Measurements from ENCODE around the gene CTCF.

Gene CTCF

DNA sequence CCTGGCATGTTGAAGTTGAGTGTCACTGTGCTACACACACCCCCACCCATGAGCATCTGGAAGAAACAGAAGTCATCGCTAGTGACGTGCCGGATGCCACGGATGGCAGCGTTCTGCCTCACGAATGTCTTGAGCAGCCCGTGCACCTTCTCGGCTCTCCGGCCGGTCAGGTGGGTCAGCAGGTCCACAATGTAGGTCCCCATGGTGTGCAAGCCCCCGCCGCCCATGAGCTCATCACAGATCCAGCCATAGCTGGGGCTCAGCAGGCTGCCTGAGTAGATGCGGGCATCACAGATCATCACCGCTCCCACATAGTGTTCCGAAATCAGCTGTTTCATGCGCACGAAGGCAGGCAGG is 113.2 kb downstream of the CTCF start:
- TF ChIP-seq, protein P1, sequence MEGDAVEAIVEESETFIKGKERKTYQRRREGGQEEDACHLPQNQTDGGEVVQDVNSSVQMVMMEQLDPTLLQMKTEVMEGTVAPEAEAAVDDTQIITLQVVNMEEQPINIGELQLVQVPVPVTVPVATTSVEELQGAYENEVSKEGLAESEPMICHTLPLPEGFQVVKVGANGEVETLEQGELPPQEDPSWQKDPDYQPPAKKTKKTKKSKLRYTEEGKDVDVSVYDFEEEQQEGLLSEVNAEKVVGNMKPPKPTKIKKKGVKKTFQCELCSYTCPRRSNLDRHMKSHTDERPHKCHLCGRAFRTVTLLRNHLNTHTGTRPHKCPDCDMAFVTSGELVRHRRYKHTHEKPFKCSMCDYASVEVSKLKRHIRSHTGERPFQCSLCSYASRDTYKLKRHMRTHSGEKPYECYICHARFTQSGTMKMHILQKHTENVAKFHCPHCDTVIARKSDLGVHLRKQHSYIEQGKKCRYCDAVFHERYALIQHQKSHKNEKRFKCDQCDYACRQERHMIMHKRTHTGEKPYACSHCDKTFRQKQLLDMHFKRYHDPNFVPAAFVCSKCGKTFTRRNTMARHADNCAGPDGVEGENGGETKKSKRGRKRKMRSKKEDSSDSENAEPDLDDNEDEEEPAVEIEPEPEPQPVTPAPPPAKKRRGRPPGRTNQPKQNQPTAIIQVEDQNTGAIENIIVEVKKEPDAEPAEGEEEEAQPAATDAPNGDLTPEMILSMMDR (IDR thresholded peaks at IDR 0.05; ENCODE audit: insufficient read depth, low read depth, low read length, missing control alignments) = no peak
- H3K4me3 ChIP-seq (ENCODE audit: low read length) = no peak overlapping the region
- DNase-seq (ENCODE audit: low read depth) = no peak

DNA sequence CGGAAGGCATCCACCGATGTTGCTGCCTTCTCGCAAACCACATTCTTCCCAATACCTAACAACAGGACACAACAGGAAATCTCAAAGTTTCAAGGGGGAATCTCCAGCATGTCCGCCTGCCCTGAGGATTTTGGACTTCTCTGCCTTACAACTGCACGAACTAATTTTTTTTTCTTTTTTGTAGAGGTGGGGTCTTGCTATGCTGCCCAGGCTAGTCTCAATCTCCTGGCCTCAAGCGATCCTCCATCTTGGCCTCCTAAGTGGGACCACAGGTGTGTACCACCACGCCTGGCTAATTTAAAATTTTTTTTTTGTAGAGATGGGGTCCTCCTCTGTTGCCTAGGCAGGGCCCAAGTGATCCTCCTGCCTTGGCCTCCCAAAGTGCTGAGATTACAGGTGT is 113.7 kb downstream of the CTCF start:
- TF ChIP-seq, protein P1 (IDR thresholded peaks at IDR 0.05; ENCODE audit: insufficient read depth, low read depth, low read length, missing control alignments) = no peak
- DNase-seq (ENCODE audit: low read depth) = no peak
- no peak overlapping the region for H3K4me3 ChIP-seq (ENCODE audit: low read length)

DNA sequence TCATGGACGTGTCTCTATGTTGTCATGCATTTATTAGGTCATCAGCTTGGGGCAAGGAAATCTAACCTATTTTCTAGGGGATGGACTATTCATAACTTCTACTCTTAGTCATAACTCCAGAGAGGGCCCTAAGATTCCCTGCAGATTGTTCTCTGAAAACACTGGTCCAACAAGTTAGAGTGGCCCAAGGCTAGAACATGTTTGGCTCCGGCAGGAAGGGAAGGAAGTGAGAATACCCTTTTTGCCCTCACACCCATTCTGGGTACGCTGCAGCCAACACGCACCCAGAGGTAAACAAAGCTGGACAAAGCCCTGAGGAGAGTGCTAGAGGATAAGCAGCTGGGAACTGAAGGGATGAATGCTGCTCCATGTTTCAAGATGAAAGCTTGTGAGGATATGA is 114.2 kb downstream of the CTCF start:
- DNase-seq (ENCODE audit: low read depth) = peak; percentile 85
- H3K4me3 ChIP-seq (ENCODE audit: low read length) = no peak overlapping the region
- TF ChIP-seq, protein P1 (IDR thresholded peaks at IDR 0.05; ENCODE audit: insufficient read depth, low read depth, low read length, missing control alignments) = no peak

DNA sequence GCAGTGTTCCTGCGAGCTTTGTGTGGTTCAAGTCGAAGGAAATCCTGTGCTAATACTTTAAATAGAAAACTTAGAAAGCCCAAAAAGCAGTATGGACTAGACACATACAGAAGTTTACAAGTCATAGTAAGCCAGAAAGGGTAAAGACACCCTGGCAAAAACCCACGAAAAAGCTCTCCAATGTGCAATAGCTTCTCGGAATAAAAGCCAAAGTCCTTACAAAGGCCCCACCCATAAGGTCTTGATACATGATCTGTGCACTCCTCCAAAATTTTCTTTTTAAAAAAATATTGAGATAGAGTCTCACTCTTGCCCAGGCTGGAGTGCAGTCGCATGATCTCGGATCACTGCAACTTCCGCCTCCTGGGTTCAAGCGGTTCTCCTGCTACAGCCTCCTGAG is 114.6 kb downstream of the CTCF start:
- no peak overlapping the region for H3K4me3 ChIP-seq (ENCODE audit: low read length)
- DNase-seq (ENCODE audit: low read depth) = no peak
- TF ChIP-seq, protein P1 (IDR thresholded peaks at IDR 0.05; ENCODE audit: insufficient read depth, low read depth, low read length, missing control alignments) = no peak

DNA sequence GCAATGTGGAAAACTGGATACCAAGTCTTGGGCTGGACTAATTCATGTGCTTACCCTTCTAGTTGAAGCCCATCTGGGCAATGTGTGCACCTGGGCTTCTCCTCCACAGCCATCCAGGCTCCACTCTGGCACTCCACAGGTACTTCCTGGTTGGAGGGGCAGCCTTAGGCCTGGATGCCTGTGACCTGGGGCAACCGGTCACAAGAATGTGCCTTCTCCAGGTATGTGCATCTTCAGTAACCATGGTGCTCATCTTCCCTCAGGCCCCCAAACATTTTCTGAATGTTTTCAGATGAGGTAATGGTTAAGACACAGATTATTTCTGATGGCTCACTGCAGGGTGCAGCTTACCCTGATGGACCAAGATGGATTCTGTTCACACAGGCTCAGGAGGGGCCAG is 115.4 kb downstream of the CTCF start:
- DNase-seq (ENCODE audit: low read depth) = no peak
- H3K4me3 ChIP-seq (ENCODE audit: low read length) = no peak overlapping the region
- TF ChIP-seq, protein P1 (IDR thresholded peaks at IDR 0.05; ENCODE audit: insufficient read depth, low read depth, low read length, missing control alignments) = no peak

DNA sequence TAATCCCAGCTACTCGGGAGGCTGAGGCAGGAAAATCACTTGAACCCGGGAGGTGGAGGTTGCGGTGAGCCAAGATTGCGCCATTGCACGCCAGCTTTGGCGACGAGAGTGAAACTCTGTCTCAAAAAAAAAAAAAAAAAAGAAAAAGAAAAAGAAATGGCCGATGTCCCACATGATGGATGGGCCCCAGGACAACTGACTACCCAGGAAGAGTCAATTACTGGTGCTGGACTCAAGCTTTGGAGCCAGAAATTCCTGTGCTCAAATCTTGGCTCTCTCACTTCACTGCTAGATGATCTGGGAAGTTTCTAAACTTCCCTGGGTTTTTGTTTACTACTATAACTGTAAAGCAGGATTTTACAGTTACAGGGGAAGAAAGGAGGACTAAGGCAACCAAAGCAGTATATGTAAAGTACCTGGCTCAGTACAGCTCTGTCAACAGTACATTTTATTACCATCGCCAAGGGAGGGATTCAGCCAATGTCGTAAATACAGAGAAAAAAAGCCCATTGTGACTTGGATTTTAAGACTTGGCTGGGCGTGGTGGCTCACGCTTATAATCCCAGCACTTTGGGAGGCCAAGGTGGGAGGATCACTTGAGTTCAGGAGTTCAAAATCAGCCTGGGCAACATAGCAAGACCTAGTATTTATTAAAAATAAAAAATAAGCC is 116.2 kb downstream of the CTCF start:
- TF ChIP-seq, protein P1 (IDR thresholded peaks at IDR 0.05; ENCODE audit: insufficient read depth, low read depth, low read length, missing control alignments) = no peak
- no peak for DNase-seq (ENCODE audit: low read depth)
- no peak overlapping the region for H3K4me3 ChIP-seq (ENCODE audit: low read length)

Data from epithelial cell of esophagus (primary cell).